ENCODE data around the gene HMGN3. TPM values are rescaled to one million over a fixed set of nuclear protein-coding genes. Genes with fewer than 3 reads are reported as not detected.

HMGN3 gene
- total RNA-seq, 2 experiments from 2014 or later = 45.6 to 49.4 TPM

- peaks cover 1% of the 10 kb centered on the region for H3K27me3 Mint-ChIP-seq
- H3K27ac Mint-ChIP-seq = no peak overlapping the region
- H3K4me3 Mint-ChIP-seq = no peak overlapping the region
- ChIA-PET POLR2A (no interaction called here), CTCF (no interaction called here)
- H3K36me3 Mint-ChIP-seq (ENCODE audit: low read depth) = no peaks in the 10 kb centered on the region
- H3K9me3 Mint-ChIP-seq = no peaks in the 10 kb centered on the region
- intact Hi-C loops (cut with micrococcal nuclease) = no loop called here
- ATAC-seq = no peak
- DNase-seq = no peak
- no peak for TF ChIP-seq CTCF (IDR thresholded peaks at IDR 0.05)
- H3K4me1 Mint-ChIP-seq (ENCODE audit: low read depth) = no peaks in the 10 kb centered on the region
These were observed 6.0 kb upstream of the HMGN3 start for GRCh38 chr6:79240509-79240908.

GRCh38 chr6:79239536-79240168, 5.2 kb upstream of the HMGN3 start:
- H3K27ac Mint-ChIP-seq = no peak overlapping the region
- TF ChIP-seq CTCF (IDR thresholded peaks at IDR 0.05) = no peak
- no peaks in the 10 kb centered on the region for H3K9me3 Mint-ChIP-seq
- DNase-seq (no peak), ATAC-seq (no peak)
- no peaks in the 10 kb centered on the region for H3K27me3 Mint-ChIP-seq
- no peak overlapping the region for H3K4me3 Mint-ChIP-seq
- POLR2A ChIA-PET = no interaction called here
- CTCF ChIA-PET = no interaction called here
- no peaks in the 10 kb centered on the region for H3K36me3 Mint-ChIP-seq (ENCODE audit: low read depth)
- intact Hi-C loops (cut with micrococcal nuclease) = no loop called here
- H3K4me1 Mint-ChIP-seq (ENCODE audit: low read depth) = peaks cover 3% of the 10 kb centered on the region

- H3K4me1 Mint-ChIP-seq (ENCODE audit: low read depth) = peaks cover 3% of the 10 kb centered on the region
- no peak overlapping the region for H3K4me3 Mint-ChIP-seq
- no peaks in the 10 kb centered on the region for H3K36me3 Mint-ChIP-seq (ENCODE audit: low read depth)
- TF ChIP-seq CTCF (IDR thresholded peaks at IDR 0.05) = no peak
- ATAC-seq (no peak), DNase-seq (no peak)
- ChIA-PET CTCF (no interaction called here), POLR2A (no interaction called here)
- H3K27ac Mint-ChIP-seq = no peak overlapping the region
- intact Hi-C loops (cut with micrococcal nuclease) = no loop called here
- H3K27me3 Mint-ChIP-seq = no peaks in the 10 kb centered on the region
- H3K9me3 Mint-ChIP-seq = no peaks in the 10 kb centered on the region
These were observed 4.4 kb upstream of the HMGN3 start for GRCh38 chr6:79238919-79239318.

- no peak for DNase-seq
- H3K4me1 Mint-ChIP-seq (ENCODE audit: low read depth) = peaks cover 12% of the 10 kb centered on the region
- ChIA-PET POLR2A (no interaction called here), CTCF (no interaction called here)
- no peak for ATAC-seq
- no peaks in the 10 kb centered on the region for H3K9me3 Mint-ChIP-seq
- no peak overlapping the region for H3K4me3 Mint-ChIP-seq
- no peak for TF ChIP-seq CTCF (IDR thresholded peaks at IDR 0.05)
- intact Hi-C loops (cut with micrococcal nuclease) = no loop called here
- no peak overlapping the region for H3K27ac Mint-ChIP-seq
- no peaks in the 10 kb centered on the region for H3K36me3 Mint-ChIP-seq (ENCODE audit: low read depth)
- no peaks in the 10 kb centered on the region for H3K27me3 Mint-ChIP-seq
These were observed 2.2 kb upstream of the HMGN3 start for GRCh38 chr6:79236711-79237110.

- Mint-ChIP-seq H3K36me3 (ENCODE audit: low read depth) (no peaks in the 10 kb centered on the region), H3K27ac (peak overlapping the region; percentile 86), H3K4me1 (ENCODE audit: low read depth) (peaks cover 17% of the 10 kb centered on the region), H3K9me3 (no peaks in the 10 kb centered on the region), H3K27me3 (no peaks in the 10 kb centered on the region), H3K4me3 (peak overlapping the region; percentile 92)
- no peak for TF ChIP-seq CTCF (IDR thresholded peaks at IDR 0.05)
- ChIA-PET CTCF (no interaction called here), POLR2A (interaction anchor here (2.5 kb wide), 1 partner anchor 155 kb away, joined by 13 read pairs; the partner anchor contains the start of gene PHIP)
- DNase-seq (peak; percentile 82), ATAC-seq (peak; percentile 73)
- intact Hi-C loops (cut with micrococcal nuclease) = loop anchor here (1.0 kb wide), 1 partner anchor 155 kb away; the partner anchor contains the start of gene PHIP
These were observed 802 bp downstream of the HMGN3 start for GRCh38 chr6:79233611-79234149.
